Germinal center (tissue), 1 donor: ENCODE data around the gene DNAH8.

Experiments used
- DNase-seq: peaks from one replicate; pipeline ENCODE4 v3.0.0; 2012; ENCODE audit warnings: mixed read lengths, low spot score

Gene DNAH8

GRCh38 chr6:38797391-38797790 lies 82.3 kb downstream of the DNAH8 start:
- no peak for DNase-seq

GRCh38 chr6:38799529-38800184 lies 84.5 kb downstream of the DNAH8 start:
- DNase-seq, result no peak

- no peak for DNase-seq
Observed at GRCh38 chr6:38801305-38801704, 86.2 kb downstream of the DNAH8 start.

- no peak for DNase-seq
Observed at GRCh38 chr6:38802497-38802896, 87.4 kb downstream of the DNAH8 start.

GRCh38 chr6:38803129-38803528 lies 88.0 kb downstream of the DNAH8 start:
- no peak for DNase-seq

GRCh38 chr6:38804358-38804757 lies 89.2 kb downstream of the DNAH8 start:
- DNase-seq, result no peak

- no peak for DNase-seq
Observed at GRCh38 chr6:38805127-38805655, 90.1 kb downstream of the DNAH8 start.

- DNase-seq, result no peak
Observed at GRCh38 chr6:38805692-38806091, 90.6 kb downstream of the DNAH8 start.

GRCh38 chr6:38806271-38806670 lies 91.2 kb downstream of the DNAH8 start:
- no peak for DNase-seq

- no peak for DNase-seq
Observed at GRCh38 chr6:38806833-38807232, 91.7 kb downstream of the DNAH8 start.

GRCh38 chr6:38808039-38808438 lies 92.9 kb downstream of the DNAH8 start:
- DNase-seq, result no peak

GRCh38 chr6:38813041-38813823 lies 98.1 kb downstream of the DNAH8 start:
- no peak for DNase-seq

- no peak for DNase-seq
Observed at GRCh38 chr6:38814761-38815160, 99.7 kb downstream of the DNAH8 start.

- DNase-seq, result no peak
Observed at GRCh38 chr6:38815250-38815649, 100.1 kb downstream of the DNAH8 start.

GRCh38 chr6:38818691-38819090 lies 103.6 kb downstream of the DNAH8 start:
- no peak for DNase-seq

- no peak for DNase-seq
Observed at GRCh38 chr6:38822963-38823362, 107.9 kb downstream of the DNAH8 start.

- no peak for DNase-seq
Observed at GRCh38 chr6:38824243-38824894, 109.3 kb downstream of the DNAH8 start.

- no peak for DNase-seq
Observed at GRCh38 chr6:38827024-38827423, 111.9 kb downstream of the DNAH8 start.

GRCh38 chr6:38831865-38832264 lies 116.8 kb downstream of the DNAH8 start:
- DNase-seq, result no peak

GRCh38 chr6:38833320-38833719 lies 118.2 kb downstream of the DNAH8 start:
- DNase-seq, result no peak

- DNase-seq, result no peak
Observed at GRCh38 chr6:38836585-38836984, 121.5 kb downstream of the DNAH8 start.

- DNase-seq, result no peak
Observed at GRCh38 chr6:38837101-38837500, 122.0 kb downstream of the DNAH8 start.

GRCh38 chr6:38843798-38844197 lies 128.7 kb downstream of the DNAH8 start:
- no peak for DNase-seq
